ENCODE results near the gene ROBO4. TPM values are rescaled to one million over a fixed set of nuclear protein-coding genes. Genes with fewer than 3 reads are reported as not detected.

Gene ROBO4
- total RNA-seq, 4 donors from 2014 or later, result 13.9 to 33.6 (median 23.4) TPM

DNA sequence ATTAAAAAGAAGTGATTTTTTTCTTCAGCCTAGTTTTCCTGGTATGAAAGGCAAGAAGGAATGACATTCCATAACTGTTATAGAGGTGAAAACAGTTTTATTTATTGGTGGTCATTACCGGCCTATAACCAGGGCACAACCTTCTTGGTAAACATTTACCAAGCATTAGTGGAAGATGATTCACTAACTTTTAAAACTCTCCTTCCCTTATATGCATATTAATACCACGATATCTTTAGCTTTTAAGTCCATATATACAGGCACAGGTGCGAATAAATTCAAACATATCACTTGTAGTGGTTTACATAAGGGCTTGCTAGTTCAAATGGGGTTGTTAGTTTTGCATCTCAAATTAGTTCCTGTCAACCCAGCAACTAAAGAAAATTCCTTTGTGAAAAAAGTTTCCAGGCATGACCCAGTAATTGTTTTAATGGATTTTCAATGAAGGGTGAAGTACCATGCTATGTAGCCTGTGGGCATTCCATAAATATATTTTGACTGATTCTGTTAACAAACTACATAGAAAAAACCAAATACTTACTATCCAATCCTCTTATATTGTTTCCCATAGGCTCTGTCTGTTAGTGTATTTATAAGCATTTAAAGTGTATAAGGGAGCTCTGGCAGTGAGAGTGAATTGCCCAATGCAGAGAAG lies 63.0 kb downstream of the ROBO4 start:
- WGBS, 2 donors (ENCODE audit: low coverage in 1 of 2), result 80 to 81% methylated on average over 3 of the region's 3 CpGs
- H3K27ac ChIP-seq, result no peak overlapping the region
- H3K9me3 ChIP-seq, result no peaks in the 10 kb centered on the region
- no peak overlapping the region for H3K4me3 ChIP-seq
- TF ChIP-seq POLR2AphosphoS5 (IDR thresholded peaks at IDR 0.05), result no peak
- TF ChIP-seq POLR2A (IDR thresholded peaks at IDR 0.05), result no peak
- TF ChIP-seq, protein P1, sequence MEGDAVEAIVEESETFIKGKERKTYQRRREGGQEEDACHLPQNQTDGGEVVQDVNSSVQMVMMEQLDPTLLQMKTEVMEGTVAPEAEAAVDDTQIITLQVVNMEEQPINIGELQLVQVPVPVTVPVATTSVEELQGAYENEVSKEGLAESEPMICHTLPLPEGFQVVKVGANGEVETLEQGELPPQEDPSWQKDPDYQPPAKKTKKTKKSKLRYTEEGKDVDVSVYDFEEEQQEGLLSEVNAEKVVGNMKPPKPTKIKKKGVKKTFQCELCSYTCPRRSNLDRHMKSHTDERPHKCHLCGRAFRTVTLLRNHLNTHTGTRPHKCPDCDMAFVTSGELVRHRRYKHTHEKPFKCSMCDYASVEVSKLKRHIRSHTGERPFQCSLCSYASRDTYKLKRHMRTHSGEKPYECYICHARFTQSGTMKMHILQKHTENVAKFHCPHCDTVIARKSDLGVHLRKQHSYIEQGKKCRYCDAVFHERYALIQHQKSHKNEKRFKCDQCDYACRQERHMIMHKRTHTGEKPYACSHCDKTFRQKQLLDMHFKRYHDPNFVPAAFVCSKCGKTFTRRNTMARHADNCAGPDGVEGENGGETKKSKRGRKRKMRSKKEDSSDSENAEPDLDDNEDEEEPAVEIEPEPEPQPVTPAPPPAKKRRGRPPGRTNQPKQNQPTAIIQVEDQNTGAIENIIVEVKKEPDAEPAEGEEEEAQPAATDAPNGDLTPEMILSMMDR (IDR thresholded peaks at IDR 0.05), result no peak
- TF ChIP-seq EP300 (IDR thresholded peaks at IDR 0.05), result no peak
- H3K36me3 ChIP-seq, result no peaks in the 10 kb centered on the region
- H3K4me1 ChIP-seq, result peaks cover 0 to 22% (median 8%) of the 10 kb centered on the region in 3 donors
- ATAC-seq, result no peak
- peaks cover 26% of the 10 kb centered on the region for H3K27me3 ChIP-seq

Other genes with a start within 250 kb of the ROBO4 start
- 1 to 10 TPM; 2.7 to 7.5 (median 4.0) TPM for gene SIAE, start 224.1 kb downstream of the ROBO4 start, total RNA-seq
- gene SPA17, start 224.0 kb downstream of the ROBO4 start, total RNA-seq, result 10 to 100 TPM in 1 of 4 donors, 1 to 10 TPM in 3; 4.6 to 15.3 (median 7.4) TPM
- gene NRGN, start 157.9 kb downstream of the ROBO4 start, total RNA-seq, result 1 to 10 TPM in 3 of 4 donors, under 1 TPM in 1; 0.66 to 2.4 (median 1.8) TPM
- gene VSIG2, start 145.6 kb downstream of the ROBO4 start, total RNA-seq, result 1 to 10 TPM in 2 of 4 donors, under 1 TPM in 1, not detected in 1; 0.58 to 3.2 (median 1.2) TPM
- gene ESAM, start 135.6 kb downstream of the ROBO4 start, total RNA-seq, result 10 to 100 TPM in 3 of 4 donors, 1 to 10 TPM in 1; 9.8 to 38.4 (median 22.4) TPM
- gene MSANTD2, start 97.5 kb downstream of the ROBO4 start, total RNA-seq, result 10 to 100 TPM in 3 of 4 donors, 1 to 10 TPM in 1; 7.0 to 34.9 (median 13.0) TPM
- 10 to 100 TPM in 1 of 4 donors, 1 to 10 TPM in 3; 3.6 to 10.8 (median 9.2) TPM for gene ROBO3, start 32.4 kb downstream of the ROBO4 start, total RNA-seq
- gene HEPN1, start 21.4 kb upstream of the ROBO4 start, total RNA-seq, result under 1 TPM in 1 of 4 donors, not detected in 3; 0.67 TPM
- 1 to 10 TPM in 1 of 4 donors, under 1 TPM in 2, not detected in 1; 0.31 to 2.1 (median 0.81) TPM for gene HEPACAM, start 38.2 kb upstream of the ROBO4 start, total RNA-seq
- 1 to 10 TPM in 3 of 4 donors, under 1 TPM in 1; 0.69 to 1.7 (median 1.3) TPM for gene CCDC15, start 56.3 kb upstream of the ROBO4 start, total RNA-seq
- gene SLC37A2, start 165.4 kb upstream of the ROBO4 start, total RNA-seq, result 1 to 10 TPM; 3.4 to 8.6 (median 6.6) TPM
- gene TMEM218, start 213.8 kb upstream of the ROBO4 start, total RNA-seq, result 10 to 100 TPM; 14.7 to 20.0 (median 17.3) TPM